HEK293T (cell line): ENCODE data around the gene CEP162.

ENCODE experiments used
- CTBP1 ChIP-seq: fragments of 450-650 bp; IDR thresholded peaks from 2 replicates; pipeline ENCODE4 v1.6.1; 2016; ENCODE audit warnings: borderline replicate concordance
- FOXA1 ChIP-seq: fragments of 450-650 bp; IDR thresholded peaks from 2 replicates; pipeline ENCODE4 v1.6.1; 2016; ENCODE audit warnings: mild to moderate bottlenecking
- FOXK2 ChIP-seq: fragments of 450-650 bp; IDR thresholded peaks from 2 replicates; pipeline ENCODE4 v1.6.1; 2016; ENCODE audit warnings: mild to moderate bottlenecking
- LEF1 ChIP-seq: fragments of 450-650 bp; IDR thresholded peaks from 2 replicates; pipeline ENCODE4 v1.6.1; 2017; ENCODE audit warnings: mild to moderate bottlenecking, borderline replicate concordance
- SUZ12 ChIP-seq: fragments of 450-650 bp; IDR thresholded peaks from 2 replicates; pipeline ENCODE4 v1.6.1; 2016; ENCODE audit warnings: mild to moderate bottlenecking
- ZNF384 ChIP-seq: fragments of 450-650 bp; IDR thresholded peaks from 2 replicates; pipeline ENCODE4 v1.6.1; 2016

DNA sequence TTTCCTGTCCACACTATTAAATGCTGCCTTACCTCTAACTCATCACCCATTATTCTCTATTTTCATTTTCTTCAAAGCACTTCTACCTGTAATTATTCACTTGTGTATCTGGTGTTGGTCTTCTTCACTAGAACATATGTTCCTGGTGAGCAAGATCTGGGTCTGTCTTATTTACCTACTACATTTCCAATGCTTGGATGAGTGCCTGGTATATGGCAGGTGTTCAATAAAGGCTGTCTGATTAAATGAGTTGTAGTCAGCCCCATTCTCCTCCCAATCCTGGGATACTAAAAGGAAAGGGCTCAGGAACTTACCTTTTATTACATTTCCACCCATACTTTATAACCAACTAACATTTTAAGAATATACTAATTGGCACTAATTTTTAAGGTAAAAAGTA, 61.0 kb downstream of the CEP162 start:
- TF ChIP-seq CTBP1, result no peak
- no peak for TF ChIP-seq ZNF384
- no peak for TF ChIP-seq FOXK2
- TF ChIP-seq SUZ12, result no peak
- no peak for TF ChIP-seq FOXA1
- no peak for TF ChIP-seq LEF1
